KG1 (cell line): ENCODE results near the gene MGAT3.

Experiments used
- DNase-seq: peaks from one replicate; lab custom pipeline; 2025; lab: John Stamatoyannopoulos, UW

Gene MGAT3

GRCh38 chr22:39450258-39450955 lies 6.4 kb upstream of the MGAT3 start:
- DNase-seq, result no peak

- no peak for DNase-seq
These were observed 4.1 kb upstream of the MGAT3 start for GRCh38 chr22:39452740-39453040.

- no peak for DNase-seq
These were observed 2.9 kb upstream of the MGAT3 start for GRCh38 chr22:39453765-39454378.

- no peak for DNase-seq
These were observed 2.4 kb upstream of the MGAT3 start for GRCh38 chr22:39454385-39454871.

GRCh38 chr22:39457198-39457555 lies 365 bp downstream of the MGAT3 start:
- no peak for DNase-seq

- DNase-seq, result no peak
These were observed 988 bp downstream of the MGAT3 start for GRCh38 chr22:39457556-39458443.

- DNase-seq, result no peak
These were observed 1.8 kb downstream of the MGAT3 start for GRCh38 chr22:39458444-39459083.

- no peak for DNase-seq
These were observed 2.9 kb downstream of the MGAT3 start for GRCh38 chr22:39459681-39460080.

GRCh38 chr22:39462443-39463221 lies 5.8 kb downstream of the MGAT3 start:
- DNase-seq, result no peak

GRCh38 chr22:39463277-39463676 lies 6.5 kb downstream of the MGAT3 start:
- DNase-seq, result no peak

GRCh38 chr22:39463931-39464390 lies 7.1 kb downstream of the MGAT3 start:
- no peak for DNase-seq

GRCh38 chr22:39466228-39467006 lies 9.6 kb downstream of the MGAT3 start:
- no peak for DNase-seq

GRCh38 chr22:39467390-39467895 lies 10.6 kb downstream of the MGAT3 start:
- no peak for DNase-seq

- no peak for DNase-seq
These were observed 11.9 kb downstream of the MGAT3 start for GRCh38 chr22:39468487-39469325.

- DNase-seq, result no peak
These were observed 12.5 kb downstream of the MGAT3 start for GRCh38 chr22:39469326-39469680.

- DNase-seq, result no peak
These were observed 13.1 kb downstream of the MGAT3 start for GRCh38 chr22:39469681-39470450.

GRCh38 chr22:39470451-39471291 lies 13.9 kb downstream of the MGAT3 start:
- no peak for DNase-seq
